A549 (cell line): Measurements from ENCODE around the gene MCM7.

Experiments
- HDAC2 ChIP-seq: fragments of 200-600 bp; sonication (generic); IDR thresholded peaks from 2 replicates; pipeline ENCODE4 v1.6.1; 2016
- MAFK ChIP-seq: fragments of 450-650 bp; IDR thresholded peaks from 2 replicates; pipeline ENCODE4 v1.6.1; 2014; ENCODE audit not compliant: partially characterized antibody
- POLR2A ChIP-seq: IDR thresholded peaks from 2 replicates; pipeline ENCODE4 v1.6.1; 2012; ENCODE audit warnings: mild to moderate bottlenecking, low read length
- RAD21 ChIP-seq, 2 experiments: fragments of >200 bp in 1 of 2; sonication (Bioruptor Twin) in 1 of 2; formaldehyde crosslinking in 1 of 2; IDR thresholded peaks in 1 of 2; conservative IDR thresholded peaks in 1 of 2; 2 replicates in 1 of 2; 3 replicates in 1 of 2; pipeline ENCODE4 v1.6.1; 2012 to 2018; ENCODE audit warnings: inconsistent platforms in 1 of 2
- RCOR1 ChIP-seq: fragments of 150-350 bp; IDR thresholded peaks from 2 replicates; pipeline ENCODE4 v1.6.1; 2014; ENCODE audit warnings: antibody characterized with exemption, low read length, low read depth
- REST ChIP-seq: fragments of 200-600 bp; sonication (generic); IDR thresholded peaks from 2 replicates; pipeline ENCODE4 v1.6.1; 2016; ENCODE audit warnings: antibody characterized with exemption, mild to moderate bottlenecking, moderate library complexity
- SREBF2 ChIP-seq: fragments of 450-650 bp; IDR thresholded peaks from 2 replicates; pipeline ENCODE4 v1.6.1; 2014; ENCODE audit warnings: mild to moderate bottlenecking, moderate library complexity
- TP53 ChIP-seq: fragments of 250-450 bp; sonication (Bioruptor Pico); IDR thresholded peaks from 2 replicates; pipeline ENCODE4 v1.5.0; 2021; ENCODE audit warnings: mild to moderate bottlenecking, moderate library complexity
- TF ChIP-seq, protein P1 (sequence below): fragments of >200 bp; sonication (Bioruptor Twin); formaldehyde crosslinking; IDR thresholded peaks from 3 replicates; pipeline ENCODE4 v1.5.1; 2016

DNA sequence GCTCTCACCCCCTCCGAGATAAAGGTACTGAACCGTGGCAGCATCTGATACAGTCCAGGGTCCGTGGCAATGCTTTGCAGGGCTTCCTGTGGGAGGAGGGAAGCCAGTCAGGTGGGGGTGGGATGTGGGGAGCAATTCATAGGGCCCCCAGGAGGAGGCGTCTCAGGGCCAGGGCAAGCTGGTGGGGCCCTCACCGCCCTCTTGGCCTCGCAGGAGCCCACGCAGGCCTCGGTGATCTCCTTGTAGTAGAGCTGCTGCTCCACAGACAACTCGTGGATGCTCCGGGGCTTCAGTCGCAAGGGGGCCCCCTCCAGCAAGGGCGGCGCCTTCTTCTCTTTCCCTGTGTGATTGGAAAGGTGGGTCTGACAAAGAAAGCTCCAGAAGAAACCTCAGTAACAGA, 10.7 kb upstream of the MCM7 start:
- TF ChIP-seq, protein P1, sequence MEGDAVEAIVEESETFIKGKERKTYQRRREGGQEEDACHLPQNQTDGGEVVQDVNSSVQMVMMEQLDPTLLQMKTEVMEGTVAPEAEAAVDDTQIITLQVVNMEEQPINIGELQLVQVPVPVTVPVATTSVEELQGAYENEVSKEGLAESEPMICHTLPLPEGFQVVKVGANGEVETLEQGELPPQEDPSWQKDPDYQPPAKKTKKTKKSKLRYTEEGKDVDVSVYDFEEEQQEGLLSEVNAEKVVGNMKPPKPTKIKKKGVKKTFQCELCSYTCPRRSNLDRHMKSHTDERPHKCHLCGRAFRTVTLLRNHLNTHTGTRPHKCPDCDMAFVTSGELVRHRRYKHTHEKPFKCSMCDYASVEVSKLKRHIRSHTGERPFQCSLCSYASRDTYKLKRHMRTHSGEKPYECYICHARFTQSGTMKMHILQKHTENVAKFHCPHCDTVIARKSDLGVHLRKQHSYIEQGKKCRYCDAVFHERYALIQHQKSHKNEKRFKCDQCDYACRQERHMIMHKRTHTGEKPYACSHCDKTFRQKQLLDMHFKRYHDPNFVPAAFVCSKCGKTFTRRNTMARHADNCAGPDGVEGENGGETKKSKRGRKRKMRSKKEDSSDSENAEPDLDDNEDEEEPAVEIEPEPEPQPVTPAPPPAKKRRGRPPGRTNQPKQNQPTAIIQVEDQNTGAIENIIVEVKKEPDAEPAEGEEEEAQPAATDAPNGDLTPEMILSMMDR: no peak
- no peak for TF ChIP-seq REST
- TF ChIP-seq TP53 (CRISPR knock-in tag): no peak
- TF ChIP-seq MAFK: no peak
- no peak for TF ChIP-seq RCOR1
- no peak for TF ChIP-seq RAD21 (conservative IDR thresholded peaks at IDR 0.05 in 1 of 2, IDR thresholded peaks at IDR 0.05 in 1 of 2)
- no peak for TF ChIP-seq POLR2A
- TF ChIP-seq HDAC2: no peak
- TF ChIP-seq SREBF2: no peak
